ENCODE data around the gene GLYATL3.

DNA sequence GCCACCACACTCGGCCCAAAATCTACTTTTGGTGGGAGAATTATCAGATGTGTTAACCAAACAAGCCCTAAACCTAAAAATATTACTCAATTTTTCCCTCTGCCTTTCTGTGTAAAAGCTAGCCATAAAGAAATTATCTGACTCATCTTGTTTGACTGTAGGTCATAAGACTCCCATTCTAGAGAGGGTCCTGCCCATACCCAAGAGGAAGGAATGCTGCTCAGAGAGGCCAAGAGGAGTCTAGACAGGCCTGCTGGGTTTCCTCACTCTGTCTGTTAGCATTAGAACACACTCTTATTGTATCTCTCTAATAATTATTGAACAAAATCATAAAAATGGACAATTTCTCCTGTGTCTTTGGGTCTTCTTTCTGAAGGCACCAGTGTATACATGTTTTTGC lies 76.9 kb downstream of the GLYATL3 start:
- no peak for TF ChIP-seq POLR2A (IDR thresholded peaks at IDR 0.05)
- TF ChIP-seq, protein P1, sequence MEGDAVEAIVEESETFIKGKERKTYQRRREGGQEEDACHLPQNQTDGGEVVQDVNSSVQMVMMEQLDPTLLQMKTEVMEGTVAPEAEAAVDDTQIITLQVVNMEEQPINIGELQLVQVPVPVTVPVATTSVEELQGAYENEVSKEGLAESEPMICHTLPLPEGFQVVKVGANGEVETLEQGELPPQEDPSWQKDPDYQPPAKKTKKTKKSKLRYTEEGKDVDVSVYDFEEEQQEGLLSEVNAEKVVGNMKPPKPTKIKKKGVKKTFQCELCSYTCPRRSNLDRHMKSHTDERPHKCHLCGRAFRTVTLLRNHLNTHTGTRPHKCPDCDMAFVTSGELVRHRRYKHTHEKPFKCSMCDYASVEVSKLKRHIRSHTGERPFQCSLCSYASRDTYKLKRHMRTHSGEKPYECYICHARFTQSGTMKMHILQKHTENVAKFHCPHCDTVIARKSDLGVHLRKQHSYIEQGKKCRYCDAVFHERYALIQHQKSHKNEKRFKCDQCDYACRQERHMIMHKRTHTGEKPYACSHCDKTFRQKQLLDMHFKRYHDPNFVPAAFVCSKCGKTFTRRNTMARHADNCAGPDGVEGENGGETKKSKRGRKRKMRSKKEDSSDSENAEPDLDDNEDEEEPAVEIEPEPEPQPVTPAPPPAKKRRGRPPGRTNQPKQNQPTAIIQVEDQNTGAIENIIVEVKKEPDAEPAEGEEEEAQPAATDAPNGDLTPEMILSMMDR (IDR thresholded peaks at IDR 0.05) = no peak

Measured in uterus (tissue), 2 donors.